ENCODE results near the gene TULP1.

DNA sequence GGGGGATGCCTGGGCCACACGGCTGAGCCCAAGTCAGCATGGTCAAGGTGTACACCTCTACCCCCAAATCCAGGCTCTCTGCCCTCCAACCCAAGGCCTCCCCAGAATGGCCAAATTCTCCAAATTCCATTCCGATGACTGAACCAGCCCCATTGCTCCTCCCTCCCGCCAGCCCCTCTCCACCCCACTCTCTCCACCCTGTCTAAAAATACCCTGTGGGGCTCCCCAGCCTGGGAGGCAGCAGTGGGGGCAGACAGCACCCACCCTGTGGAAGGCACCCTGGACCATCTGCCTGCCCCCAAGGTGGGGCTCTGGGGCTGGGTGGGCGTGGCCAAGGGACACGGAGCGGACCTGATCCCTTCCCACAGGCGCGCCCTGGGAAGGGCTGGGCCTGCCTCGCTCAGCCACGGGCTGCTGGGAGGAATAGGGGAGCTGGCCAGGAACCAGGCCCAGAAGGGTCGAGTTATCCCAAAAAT lies 27.3 kb downstream of the TULP1 start:
- TF ChIP-seq, protein P1, sequence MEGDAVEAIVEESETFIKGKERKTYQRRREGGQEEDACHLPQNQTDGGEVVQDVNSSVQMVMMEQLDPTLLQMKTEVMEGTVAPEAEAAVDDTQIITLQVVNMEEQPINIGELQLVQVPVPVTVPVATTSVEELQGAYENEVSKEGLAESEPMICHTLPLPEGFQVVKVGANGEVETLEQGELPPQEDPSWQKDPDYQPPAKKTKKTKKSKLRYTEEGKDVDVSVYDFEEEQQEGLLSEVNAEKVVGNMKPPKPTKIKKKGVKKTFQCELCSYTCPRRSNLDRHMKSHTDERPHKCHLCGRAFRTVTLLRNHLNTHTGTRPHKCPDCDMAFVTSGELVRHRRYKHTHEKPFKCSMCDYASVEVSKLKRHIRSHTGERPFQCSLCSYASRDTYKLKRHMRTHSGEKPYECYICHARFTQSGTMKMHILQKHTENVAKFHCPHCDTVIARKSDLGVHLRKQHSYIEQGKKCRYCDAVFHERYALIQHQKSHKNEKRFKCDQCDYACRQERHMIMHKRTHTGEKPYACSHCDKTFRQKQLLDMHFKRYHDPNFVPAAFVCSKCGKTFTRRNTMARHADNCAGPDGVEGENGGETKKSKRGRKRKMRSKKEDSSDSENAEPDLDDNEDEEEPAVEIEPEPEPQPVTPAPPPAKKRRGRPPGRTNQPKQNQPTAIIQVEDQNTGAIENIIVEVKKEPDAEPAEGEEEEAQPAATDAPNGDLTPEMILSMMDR (IDR thresholded peaks at IDR 0.05 in 4 of 5, conservative IDR thresholded peaks at IDR 0.05 in 1 of 5) = no peak
- TF ChIP-seq POLR2A (IDR thresholded peaks at IDR 0.05) = no peak

Data from gastrocnemius medialis (tissue), 4 donors.